Karpas-422 (cell line): ENCODE measurements around the gene PARD6B. TPM values are rescaled to one million over a fixed set of nuclear protein-coding genes. Genes with fewer than 3 reads are reported as not detected.

ENCODE experiments used
- DNase-seq: peaks from one replicate; pipeline ENCODE4 v3.0.0-alpha.2; 2015
- H2AFZ ChIP-seq: fragments of 200-600 bp; sonication (generic); 2 replicates; pipeline ENCODE4 v1.6.1; 2014; ENCODE audit warnings: antibody characterized with exemption, low read length, mixed read lengths
- H3K27ac ChIP-seq: fragments of 200-600 bp; sonication (generic); 2 replicates; pipeline ENCODE4 v1.5.1; 2014; ENCODE audit warnings: mild to moderate bottlenecking, low read length, moderate library complexity
- H3K27me3 ChIP-seq: fragments of 200-600 bp; sonication (generic); 2 replicates; pipeline ENCODE4 v1.6.1; 2014; ENCODE audit warnings: low read length, mixed read lengths
- H3K36me3 ChIP-seq: fragments of 200-600 bp; sonication (generic); 2 replicates; pipeline ENCODE4 v1.6.1; 2014; ENCODE audit warnings: low read length, mixed read lengths; ENCODE audit not compliant: insufficient read depth
- H3K4me1 ChIP-seq: fragments of 200-600 bp; sonication (generic); 2 replicates; pipeline ENCODE4 v1.6.1; 2014; ENCODE audit warnings: mild to moderate bottlenecking, low read length, mixed read lengths
- H3K4me2 ChIP-seq: fragments of 200-600 bp; sonication (generic); 2 replicates; pipeline ENCODE4 v1.6.1; 2014; ENCODE audit warnings: low read length, low read depth, mild to moderate bottlenecking; ENCODE audit not compliant: poor library complexity, severe bottlenecking
- H3K4me3 ChIP-seq: fragments of 200-600 bp; sonication (generic); 2 replicates; pipeline ENCODE4 v1.5.1; 2014; ENCODE audit warnings: mild to moderate bottlenecking, antibody characterized with exemption, low read length, mixed read lengths
- H3K79me2 ChIP-seq: fragments of 200-600 bp; sonication (generic); 2 replicates; pipeline ENCODE4 v1.6.1; 2014; ENCODE audit warnings: mild to moderate bottlenecking, low read length, mixed read lengths
- H3K9ac ChIP-seq: fragments of 200-600 bp; sonication (generic); 2 replicates; pipeline ENCODE4 v1.6.0; 2014; ENCODE audit warnings: low read length
- H3K9me2 ChIP-seq: fragments of 200-600 bp; sonication (generic), shearing (Covaris generic); replicated peaks from 2 replicates; pipeline ENCODE4 v1.6.0; 2014; ENCODE audit warnings: mild to moderate bottlenecking, low read length, moderate library complexity; ENCODE audit not compliant: insufficient read depth
- H3K9me3 ChIP-seq: fragments of 300-700, 200-600 bp; sonication (generic); 2 replicates; pipeline ENCODE4 v1.6.1; 2014; ENCODE audit warnings: low read length, mixed read lengths
- H4K20me1 ChIP-seq: fragments of 200-600 bp; sonication (generic); 2 replicates; pipeline ENCODE4 v1.6.1; 2014; ENCODE audit warnings: mild to moderate bottlenecking, antibody characterized with exemption, low read length, low read depth; ENCODE audit not compliant: insufficient read depth
- total RNA-seq: library from RNA; depleted of rRNA; stranded (reverse); fragments of >200 nt; shearing (Covaris generic); gene quantifications from 2 replicates; pipeline ENCODE4 v1.2.3, GENCODE V29; 2014; ENCODE audit warnings: low replicate concordance

The PARD6B gene
- total RNA-seq, 1 experiment from 2014 or later, result 5.9 TPM

- Histone ChIP-seq H3K36me3 (no peaks in the 10 kb centered on the region), H3K9me3 (no peaks in the 10 kb centered on the region), H3K4me2 (no peak overlapping the region), H3K9ac (no peak overlapping the region), H3K9me2 (no peaks in the 10 kb centered on the region), H3K4me3 (no peak overlapping the region), H3K4me1 (no peaks in the 10 kb centered on the region), H3K79me2 (peaks cover 22% of the 10 kb centered on the region; the same call in 1 of the 2 replicates), H3K27ac (no peak overlapping the region), H2AFZ (no peak overlapping the region), H4K20me1 (no peaks in the 10 kb centered on the region), H3K27me3 (no peaks in the 10 kb centered on the region)
- no peak for DNase-seq
Observed at GRCh38 chr20:50744143-50744792, 12.9 kb downstream of the PARD6B start.

GRCh38 chr20:50745634-50746137 lies 14.3 kb downstream of the PARD6B start:
- Histone ChIP-seq H3K27ac (no peak overlapping the region), H2AFZ (no peak overlapping the region), H3K27me3 (no peaks in the 10 kb centered on the region), H3K4me2 (no peak overlapping the region), H3K4me1 (no peaks in the 10 kb centered on the region), H3K9me2 (no peaks in the 10 kb centered on the region), H3K4me3 (no peak overlapping the region), H3K9ac (no peak overlapping the region), H4K20me1 (peaks cover 11% of the 10 kb centered on the region; the same call in 1 of the 2 replicates), H3K36me3 (peaks cover 12% of the 10 kb centered on the region), H3K79me2 (peaks cover 10% of the 10 kb centered on the region; the same call in 1 of the 2 replicates), H3K9me3 (no peaks in the 10 kb centered on the region)
- no peak for DNase-seq

GRCh38 chr20:50746138-50746940 lies 15.0 kb downstream of the PARD6B start:
- Histone ChIP-seq H3K9ac (no peak overlapping the region), H3K4me2 (no peak overlapping the region), H3K79me2 (peaks cover 10% of the 10 kb centered on the region; the same call in 1 of the 2 replicates)

GRCh38 chr20:50747275-50747674 lies 15.9 kb downstream of the PARD6B start:
- peaks cover 11% of the 10 kb centered on the region; the same call in 1 of the 2 replicates for H4K20me1 ChIP-seq
- H3K9me2 ChIP-seq, result no peaks in the 10 kb centered on the region
- H3K4me2 ChIP-seq, result no peak overlapping the region
- H3K27me3 ChIP-seq, result no peaks in the 10 kb centered on the region
- H3K4me1 ChIP-seq, result no peaks in the 10 kb centered on the region
- H3K79me2 ChIP-seq, result peaks cover 10% of the 10 kb centered on the region; the same call in 1 of the 2 replicates
- no peak overlapping the region for H3K27ac ChIP-seq
- H3K9ac ChIP-seq, result no peak overlapping the region
- H3K4me3 ChIP-seq, result no peak overlapping the region
- H3K36me3 ChIP-seq, result peaks cover 12% of the 10 kb centered on the region
- H3K9me3 ChIP-seq, result no peaks in the 10 kb centered on the region
- no peak overlapping the region for H2AFZ ChIP-seq
- DNase-seq, result no peak

More at GRCh38 chr20:50746138-50746940, 15.0 kb downstream of the PARD6B start:
- Histone ChIP-seq H3K27ac (no peak overlapping the region), H3K4me3 (no peak overlapping the region), H3K9me2 (no peaks in the 10 kb centered on the region), H3K27me3 (no peaks in the 10 kb centered on the region), H3K4me1 (no peaks in the 10 kb centered on the region), H2AFZ (no peak overlapping the region), H3K36me3 (peaks cover 12% of the 10 kb centered on the region), H4K20me1 (peaks cover 11% of the 10 kb centered on the region; the same call in 1 of the 2 replicates), H3K9me3 (no peaks in the 10 kb centered on the region)
- no peak for DNase-seq

GRCh38 chr20:50750145-50750671 lies 18.8 kb downstream of the PARD6B start:
- H3K9ac ChIP-seq, result no peak overlapping the region
- H3K36me3 ChIP-seq, result peaks cover 12% of the 10 kb centered on the region
- H4K20me1 ChIP-seq, result peaks cover 11% of the 10 kb centered on the region; the same call in 1 of the 2 replicates
- H3K9me3 ChIP-seq, result no peaks in the 10 kb centered on the region
- DNase-seq, result no peak
- H3K27me3 ChIP-seq, result no peaks in the 10 kb centered on the region
- no peak overlapping the region for H3K27ac ChIP-seq
- H3K4me1 ChIP-seq, result no peaks in the 10 kb centered on the region
- H3K79me2 ChIP-seq, result peaks cover 4% of the 10 kb centered on the region; the same call in 1 of the 2 replicates
- H2AFZ ChIP-seq, result no peak overlapping the region
- H3K9me2 ChIP-seq, result no peaks in the 10 kb centered on the region
- H3K4me3 ChIP-seq, result no peak overlapping the region
- H3K4me2 ChIP-seq, result no peak overlapping the region

GRCh38 chr20:50753152-50753551 lies 21.8 kb downstream of the PARD6B start:
- Histone ChIP-seq H2AFZ (no peak overlapping the region), H3K9me2 (no peaks in the 10 kb centered on the region), H3K36me3 (peaks cover 12% of the 10 kb centered on the region), H3K79me2 (no peaks in the 10 kb centered on the region), H3K9me3 (no peaks in the 10 kb centered on the region), H3K9ac (no peak overlapping the region), H3K4me1 (no peaks in the 10 kb centered on the region), H3K4me3 (no peak overlapping the region), H4K20me1 (peaks cover 11% of the 10 kb centered on the region; the same call in 1 of the 2 replicates), H3K4me2 (no peak overlapping the region), H3K27me3 (no peaks in the 10 kb centered on the region), H3K27ac (no peak overlapping the region)
- no peak for DNase-seq

- no peaks in the 10 kb centered on the region for H3K79me2 ChIP-seq
- H3K4me1 ChIP-seq, result no peaks in the 10 kb centered on the region
- DNase-seq, result no peak
- H3K4me2 ChIP-seq, result no peak overlapping the region
- no peak overlapping the region for H2AFZ ChIP-seq
- peaks cover 10% of the 10 kb centered on the region; the same call in 1 of the 2 replicates for H4K20me1 ChIP-seq
- no peak overlapping the region for H3K9ac ChIP-seq
- no peaks in the 10 kb centered on the region for H3K9me2 ChIP-seq
- no peak overlapping the region for H3K4me3 ChIP-seq
- H3K27me3 ChIP-seq, result no peaks in the 10 kb centered on the region
- no peak overlapping the region for H3K27ac ChIP-seq
- H3K9me3 ChIP-seq, result no peaks in the 10 kb centered on the region
- peaks cover 12% of the 10 kb centered on the region for H3K36me3 ChIP-seq
Observed at GRCh38 chr20:50754420-50754819, 23.0 kb downstream of the PARD6B start.

- no peak overlapping the region for H3K4me2 ChIP-seq
- H3K4me1 ChIP-seq, result no peaks in the 10 kb centered on the region
- H3K9me3 ChIP-seq, result no peaks in the 10 kb centered on the region
- no peaks in the 10 kb centered on the region for H3K36me3 ChIP-seq
- no peak for DNase-seq
- H2AFZ ChIP-seq, result no peak overlapping the region
- H3K9ac ChIP-seq, result no peak overlapping the region
- H3K27me3 ChIP-seq, result no peaks in the 10 kb centered on the region
- no peak overlapping the region for H3K27ac ChIP-seq
- no peaks in the 10 kb centered on the region for H3K9me2 ChIP-seq
- H3K79me2 ChIP-seq, result no peaks in the 10 kb centered on the region
- H4K20me1 ChIP-seq, result no peaks in the 10 kb centered on the region
- no peak overlapping the region for H3K4me3 ChIP-seq
Observed at GRCh38 chr20:50756447-50756846, 25.1 kb downstream of the PARD6B start.
